WTC11 (cell line): Measurements from ENCODE around the gene MYH10. TPM values are rescaled to one million over a fixed set of nuclear protein-coding genes. Genes with fewer than 3 reads are reported as not detected.

Experiments used
- ATAC-seq: fragments of 200-7000 bp; cut with Tn5 transposase; 2 replicates; pipeline ENCODE4 v1.10.0; 2021; ENCODE audit warnings: mild to moderate bottlenecking, moderate library complexity
- CTCF ChIA-PET: fragments of 300-600 bp; sonication (Branson Sonifier 250); formaldehyde crosslinking; loops from one replicate; lab custom pipeline; 2021; ENCODE audit warnings: antibody characterized with exemption; lab: Charles Lee
- POLR2A ChIA-PET: fragments of 350-600 bp; sonication (Branson Sonifier 250); formaldehyde crosslinking; loops from one replicate; lab custom pipeline; 2021; ENCODE audit warnings: antibody characterized with exemption; lab: Charles Lee
- DNase-seq: peaks from one replicate; pipeline ENCODE4 v3.0.0; 2021; ENCODE audit warnings: low spot score
- H3K27ac Mint-ChIP-seq: 2 replicates; pipeline ENCODE4 v1.8.0; 2021; ENCODE audit warnings: mixed read lengths
- H3K27me3 Mint-ChIP-seq: 2 replicates; pipeline ENCODE4 v1.8.0; 2021; ENCODE audit warnings: low read depth, mild to moderate bottlenecking, moderate library complexity, mixed read lengths
- H3K36me3 Mint-ChIP-seq: 2 replicates; pipeline ENCODE4 v1.8.0; 2021; ENCODE audit warnings: mixed read lengths
- H3K4me1 Mint-ChIP-seq: 2 replicates; pipeline ENCODE4 v1.8.0; 2022; ENCODE audit warnings: mixed read lengths
- H3K4me3 Mint-ChIP-seq: 2 replicates; pipeline ENCODE4 v1.8.0; 2021; ENCODE audit warnings: mild to moderate bottlenecking, moderate library complexity, mixed read lengths
- H3K9me3 Mint-ChIP-seq: 2 replicates; pipeline ENCODE4 v1.8.0; 2021; ENCODE audit warnings: mixed read lengths
- ATF2 ChIP-seq: sonication (generic); formaldehyde crosslinking; IDR thresholded peaks from 2 replicates; pipeline ENCODE4 v1.8.1; 2022; ENCODE audit warnings: low read depth, missing genetic modification reagents, borderline replicate concordance
- ATF3 ChIP-seq: sonication (generic); formaldehyde crosslinking; conservative IDR thresholded peaks from 2 replicates; pipeline ENCODE4 v1.8.1; 2022; ENCODE audit warnings: mild to moderate bottlenecking, missing genetic modification reagents
- E2F4 ChIP-seq: sonication (generic); formaldehyde crosslinking; IDR thresholded peaks from 2 replicates; pipeline ENCODE4 v1.8.1; 2022; ENCODE audit warnings: low read depth, mild to moderate bottlenecking, moderate library complexity, missing genetic modification reagents, borderline replicate concordance
- E2F5 ChIP-seq: sonication (generic); formaldehyde crosslinking; IDR thresholded peaks from 2 replicates; pipeline ENCODE4 v1.8.1; 2022; ENCODE audit warnings: mild to moderate bottlenecking, moderate library complexity, missing genetic modification reagents
- ETV6 ChIP-seq: sonication (generic); formaldehyde crosslinking; IDR thresholded peaks from 2 replicates; pipeline ENCODE4 v1.8.1; 2022; ENCODE audit warnings: mild to moderate bottlenecking, missing genetic modification reagents
- FOXJ3 ChIP-seq: sonication (generic); formaldehyde crosslinking; IDR thresholded peaks from 2 replicates; pipeline ENCODE4 v1.9.0; 2021; ENCODE audit warnings: missing genetic modification reagents, mild to moderate bottlenecking, borderline replicate concordance
- GABPB1 ChIP-seq: sonication (generic); formaldehyde crosslinking; IDR thresholded peaks from 2 replicates; pipeline ENCODE4 v1.8.1; 2023; ENCODE audit warnings: mild to moderate bottlenecking, missing genetic modification reagents
- IRF1 ChIP-seq: sonication (generic); formaldehyde crosslinking; IDR thresholded peaks from 2 replicates; pipeline ENCODE4 v1.8.0; 2023; ENCODE audit warnings: missing genetic modification reagents
- MYBL2 ChIP-seq: sonication (generic); formaldehyde crosslinking; IDR thresholded peaks from 2 replicates; pipeline ENCODE4 v1.8.1; 2023; ENCODE audit warnings: mild to moderate bottlenecking, moderate library complexity, missing genetic modification reagents
- NFATC4 ChIP-seq: fragments of 250-450 bp; sonication (Bioruptor Pico); IDR thresholded peaks from 2 replicates; pipeline ENCODE4 v1.9.0; 2021; ENCODE audit warnings: mild to moderate bottlenecking
- NFE2L1 ChIP-seq: sonication (generic); formaldehyde crosslinking; IDR thresholded peaks from 2 replicates; pipeline ENCODE4 v1.8.1; 2023; ENCODE audit warnings: missing genetic modification reagents
- PRRX2 ChIP-seq: fragments of 250-450 bp; sonication (Bioruptor Pico); IDR thresholded peaks from 2 replicates; pipeline ENCODE4 v1.8.0; 2021; ENCODE audit warnings: mild to moderate bottlenecking
- RORB ChIP-seq: fragments of 250-450 bp; sonication (Bioruptor Pico); IDR thresholded peaks from 2 replicates; pipeline ENCODE4 v1.9.0; 2021; ENCODE audit warnings: mild to moderate bottlenecking
- SP1 ChIP-seq: sonication (generic); formaldehyde crosslinking; conservative IDR thresholded peaks from 2 replicates; pipeline ENCODE4 v1.8.1; 2022; ENCODE audit warnings: missing genetic modification reagents
- TP53 ChIP-seq: sonication (generic); formaldehyde crosslinking; IDR thresholded peaks from 2 replicates; pipeline ENCODE4 v1.8.1; 2023; ENCODE audit warnings: mild to moderate bottlenecking, missing genetic modification reagents
- ZNF219 ChIP-seq: sonication (generic); formaldehyde crosslinking; IDR thresholded peaks from 2 replicates; pipeline ENCODE4 v1.8.0; 2023; ENCODE audit warnings: missing genetic modification reagents, mild to moderate bottlenecking, borderline replicate concordance
- ZNF281 ChIP-seq: sonication (generic); formaldehyde crosslinking; IDR thresholded peaks from 2 replicates; pipeline ENCODE4 v1.8.0; 2023; ENCODE audit warnings: mild to moderate bottlenecking, missing genetic modification reagents
- ZNF317 ChIP-seq: sonication (generic); formaldehyde crosslinking; IDR thresholded peaks from 2 replicates; pipeline ENCODE4 v1.8.1; 2023; ENCODE audit warnings: low read depth, mild to moderate bottlenecking, moderate library complexity, missing genetic modification reagents, borderline replicate concordance
- ZNF396 ChIP-seq: fragments of 250-450 bp; sonication (Bioruptor Pico); IDR thresholded peaks from 2 replicates; pipeline ENCODE4 v1.8.0; 2021; ENCODE audit warnings: mild to moderate bottlenecking, moderate library complexity, borderline replicate concordance
- ZNF532 ChIP-seq: fragments of 250-450 bp; sonication (Bioruptor Pico); IDR thresholded peaks from 2 replicates; pipeline ENCODE4 v1.9.0; 2021; ENCODE audit warnings: mild to moderate bottlenecking, borderline replicate concordance
- ZNF671 ChIP-seq: fragments of 250-450 bp; sonication (Bioruptor Pico); IDR thresholded peaks from 2 replicates; pipeline ENCODE4 v1.8.0; 2021; ENCODE audit warnings: mild to moderate bottlenecking
- total RNA-seq: library from RNA; stranded (reverse); gene quantifications from 3 replicates; pipeline ENCODE4 v1.2.3, GENCODE V29; 2021

The MYH10 gene
- total RNA-seq, 1 experiment from 2014 or later: 231 TPM

- TF ChIP-seq ZNF532 (CRISPR knock-in tag) (no peak), ZNF671 (no peak), ATF2 (CRISPR knock-in tag) (no peak), RORB (no peak), PRRX2 (CRISPR knock-in tag) (no peak), MYBL2 (CRISPR knock-in tag) (no peak), FOXJ3 (CRISPR knock-in tag) (no peak)
- TF ChIP-seq, all 79 proteins: peak for 0
Observed at GRCh38 chr17:8500609-8501008, 129.9 kb downstream of the MYH10 start (continued).

GRCh38 chr17:8499614-8500013 lies 130.9 kb downstream of the MYH10 start:
- Mint-ChIP-seq H3K27ac (no peak overlapping the region), H3K4me1 (no peaks in the 10 kb centered on the region)
- CTCF ChIA-PET: interaction anchor here (0.9 kb wide), 1 partner anchor 246 kb away, joined by 3 read pairs; no protein-coding TSS in a partner anchor
- no peak for TF ChIP-seq ZNF281 (CRISPR knock-in tag)
- TF ChIP-seq ZNF532 (CRISPR knock-in tag): no peak
- no peak for TF ChIP-seq E2F5 (CRISPR knock-in tag)
- no peak for TF ChIP-seq ZNF396 (CRISPR knock-in tag)
- no peak for TF ChIP-seq ZNF671
- TF ChIP-seq SP1 (CRISPR knock-in tag): no peak
- no peak for TF ChIP-seq TP53 (CRISPR knock-in tag)
- no peak for TF ChIP-seq ZNF317 (CRISPR knock-in tag)
- TF ChIP-seq ATF3 (CRISPR knock-in tag): no peak
- TF ChIP-seq E2F4 (CRISPR knock-in tag): no peak
- no peak for TF ChIP-seq NFATC4 (CRISPR knock-in tag)
- TF ChIP-seq GABPB1: no peak
- no peak for TF ChIP-seq ETV6 (CRISPR knock-in tag)
- TF ChIP-seq ZNF219 (CRISPR knock-in tag): no peak
- no peak for TF ChIP-seq NFE2L1 (CRISPR knock-in tag)
- no peak for TF ChIP-seq IRF1 (CRISPR knock-in tag)

More at GRCh38 chr17:8499614-8500013, 130.9 kb downstream of the MYH10 start:
- Mint-ChIP-seq H3K36me3 (peaks cover 81% of the 10 kb centered on the region), H3K27me3 (no peaks in the 10 kb centered on the region), H3K9me3 (no peaks in the 10 kb centered on the region), H3K4me3 (no peak overlapping the region)
- DNase-seq (no peak), ATAC-seq (no peak)
- POLR2A ChIA-PET: no interaction called here
